HG03135 (cell line): ENCODE measurements around the gene GSTO1.

Experiments used
- ATAC-seq: cut with Tn5 transposase; IDR thresholded peaks from one replicate; pipeline ENCODE4 v1.9.1; 2021; ENCODE audit warnings: mild to moderate bottlenecking, moderate library complexity; ENCODE audit not compliant: unreplicated experiment

Gene GSTO1

DNA sequence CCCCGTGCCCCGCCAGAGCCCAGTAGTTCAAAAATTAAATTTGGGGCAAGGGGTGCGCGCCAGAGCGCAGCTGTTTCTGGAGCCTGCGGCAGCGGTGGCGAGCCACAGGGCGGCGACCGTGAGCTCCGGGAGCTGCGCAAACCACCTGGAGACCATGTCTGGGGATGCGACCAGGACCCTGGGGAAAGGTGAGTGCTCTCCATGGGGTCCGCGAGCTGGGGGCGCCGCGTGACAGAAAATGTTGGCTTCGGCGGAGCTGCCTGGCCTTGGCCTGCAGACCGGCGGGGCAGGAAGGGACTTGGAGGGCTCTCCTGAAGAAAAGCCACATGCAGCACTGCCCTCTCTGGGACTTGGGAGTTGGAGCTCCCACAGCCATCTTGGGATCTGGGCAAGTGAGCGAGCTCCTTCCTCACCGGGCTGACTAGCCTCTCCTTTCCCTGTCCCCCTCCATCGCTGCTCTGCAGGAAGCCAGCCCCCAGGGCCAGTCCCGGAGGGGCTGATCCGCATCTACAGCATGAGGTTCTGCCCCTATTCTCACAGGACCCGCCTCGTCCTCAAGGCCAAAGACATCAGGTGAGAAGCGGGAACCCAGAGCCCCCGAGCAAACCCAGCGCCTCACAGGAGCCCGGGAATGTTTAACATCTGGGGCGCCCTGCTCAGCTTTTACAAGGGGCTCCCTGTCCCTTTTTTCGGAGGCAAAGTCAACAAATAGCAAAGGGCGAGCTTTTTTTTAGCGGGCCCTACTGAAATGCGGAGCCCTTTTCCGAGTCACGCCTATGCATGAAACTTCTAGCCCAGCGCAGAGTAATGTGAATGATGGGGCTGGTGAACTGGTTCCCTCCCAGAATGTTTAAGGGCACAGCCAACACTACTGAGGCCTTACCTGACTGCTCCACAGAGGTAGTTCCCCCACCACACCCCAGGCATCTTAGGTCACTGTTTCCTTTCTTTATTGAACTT lies 20.4 kb downstream of the GSTO1 start:
- no peak for ATAC-seq

DNA sequence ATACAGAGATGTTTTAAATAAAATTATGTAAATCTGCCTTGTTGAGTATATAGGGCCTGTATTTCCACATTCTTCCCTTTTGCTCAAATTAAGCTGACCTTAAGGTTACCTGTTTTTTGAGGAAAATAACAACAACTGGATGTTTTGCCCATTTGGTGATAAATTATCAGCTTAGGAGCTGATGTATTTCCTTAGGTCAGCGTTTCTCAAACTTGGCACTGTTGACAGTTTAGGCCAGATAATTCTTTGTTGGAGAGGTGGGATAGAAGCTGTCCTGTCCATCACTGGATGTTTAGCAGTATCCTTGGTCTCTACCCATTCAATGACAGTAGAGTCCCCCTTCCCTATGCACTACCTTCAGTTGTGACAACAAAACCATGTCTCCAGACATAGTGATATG lies 21.5 kb downstream of the GSTO1 start:
- ATAC-seq, result no peak

DNA sequence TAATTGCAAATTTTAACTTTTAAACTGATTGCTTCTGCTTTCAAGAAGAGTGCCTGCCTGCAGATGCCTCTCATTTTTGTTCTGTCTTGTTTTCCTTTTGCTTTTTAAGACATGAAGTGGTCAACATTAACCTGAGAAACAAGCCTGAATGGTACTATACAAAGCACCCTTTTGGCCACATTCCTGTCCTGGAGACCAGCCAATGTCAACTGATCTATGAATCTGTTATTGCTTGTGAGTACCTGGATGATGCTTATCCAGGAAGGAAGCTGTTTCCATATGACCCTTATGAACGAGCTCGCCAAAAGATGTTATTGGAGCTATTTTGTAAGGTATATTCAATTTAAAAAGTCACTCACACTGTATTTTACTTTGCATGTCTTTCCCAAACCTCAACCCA lies 23.1 kb downstream of the GSTO1 start:
- ATAC-seq, result no peak

DNA sequence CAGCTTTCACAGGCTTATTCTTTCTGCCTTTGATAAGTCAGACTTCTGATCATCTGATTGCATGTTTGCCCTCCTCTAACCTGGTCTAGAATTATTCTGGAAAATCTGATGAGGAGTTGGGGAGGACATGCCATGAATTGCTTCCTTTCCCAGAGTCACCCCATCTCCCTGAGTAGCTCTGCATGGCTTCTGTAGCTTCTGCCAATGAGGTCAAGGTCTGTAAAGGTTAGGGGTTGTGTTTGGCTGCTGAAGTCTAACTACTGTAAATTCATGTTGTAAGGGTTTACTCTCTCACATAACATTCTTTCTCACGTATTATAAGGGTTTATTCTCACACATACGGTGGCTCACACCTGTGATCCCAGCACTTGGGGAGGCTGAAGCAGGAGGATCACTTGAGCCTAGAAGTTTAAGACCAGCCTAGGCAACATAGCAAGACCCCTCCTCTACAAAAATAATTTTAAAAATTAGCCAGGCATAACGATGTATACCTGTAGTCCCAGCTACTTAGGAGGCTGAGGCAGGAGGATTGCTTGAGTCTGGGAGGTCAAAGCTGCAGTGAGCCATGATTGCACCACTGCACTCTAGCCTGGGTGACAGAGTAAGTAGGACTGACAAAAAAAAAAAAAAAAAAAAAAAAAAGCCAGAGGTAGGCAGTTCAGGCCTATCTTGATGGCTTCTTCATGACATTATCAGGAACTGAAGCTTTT lies 25.0 kb downstream of the GSTO1 start:
- no peak for ATAC-seq

DNA sequence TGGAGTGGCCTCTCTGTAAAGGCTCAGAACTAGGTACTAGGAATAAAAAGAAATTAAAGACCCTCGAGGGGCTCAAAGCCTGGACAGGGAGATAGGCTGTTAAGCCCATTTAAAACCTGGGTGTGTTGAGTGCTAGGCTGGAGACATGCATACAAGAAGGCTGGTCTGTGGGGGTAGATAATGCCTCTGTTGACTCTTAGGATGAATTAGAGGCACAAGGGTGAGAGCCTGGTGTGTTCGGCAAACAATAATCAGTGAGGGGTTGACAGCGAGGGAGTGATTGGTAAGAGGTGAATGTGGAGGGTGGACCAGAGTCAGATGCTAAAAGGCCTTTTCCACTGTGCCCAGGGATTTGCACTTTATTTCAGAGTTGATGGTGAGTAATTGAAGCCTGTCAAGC lies 27.0 kb downstream of the GSTO1 start:
- no peak for ATAC-seq

DNA sequence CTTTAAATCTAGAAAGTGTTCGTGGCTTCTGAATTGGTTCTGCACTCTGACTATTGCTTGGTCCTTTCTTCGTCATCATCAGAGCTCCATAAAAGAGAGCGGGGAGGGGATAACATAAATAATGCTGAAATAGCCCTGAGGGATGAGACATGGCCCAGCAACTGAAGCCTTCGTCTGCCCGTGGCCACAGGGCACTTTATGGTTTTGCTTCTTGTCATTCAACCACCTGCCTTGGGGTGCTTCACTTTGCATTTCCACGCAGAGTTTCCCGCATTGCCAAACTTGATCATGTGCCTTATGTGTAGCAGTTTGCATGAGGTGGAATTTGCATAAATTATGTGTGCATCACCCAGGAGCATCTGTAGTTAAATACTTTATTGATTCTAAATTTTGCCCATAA lies 30.2 kb downstream of the GSTO1 start:
- ATAC-seq, result no peak

DNA sequence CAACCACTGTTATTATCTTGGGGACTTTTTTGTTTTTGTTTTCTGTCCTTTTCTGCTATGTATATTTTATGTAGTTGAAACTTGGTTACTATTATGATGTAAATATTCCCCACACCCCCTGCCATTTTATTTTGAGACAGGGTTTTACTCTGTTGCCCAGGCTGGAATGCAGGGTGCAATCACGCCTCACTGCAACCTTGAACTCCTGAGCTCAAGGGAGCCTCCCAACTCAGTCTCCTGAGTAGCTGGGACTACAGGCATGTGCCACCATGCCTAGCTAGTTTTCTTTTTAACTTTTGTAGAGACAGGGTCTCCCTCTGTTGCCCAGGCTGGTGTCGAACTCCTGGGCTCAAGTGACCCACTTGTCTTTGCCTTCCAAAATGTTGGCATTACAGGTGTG lies 32.2 kb downstream of the GSTO1 start:
- ATAC-seq, result no peak

DNA sequence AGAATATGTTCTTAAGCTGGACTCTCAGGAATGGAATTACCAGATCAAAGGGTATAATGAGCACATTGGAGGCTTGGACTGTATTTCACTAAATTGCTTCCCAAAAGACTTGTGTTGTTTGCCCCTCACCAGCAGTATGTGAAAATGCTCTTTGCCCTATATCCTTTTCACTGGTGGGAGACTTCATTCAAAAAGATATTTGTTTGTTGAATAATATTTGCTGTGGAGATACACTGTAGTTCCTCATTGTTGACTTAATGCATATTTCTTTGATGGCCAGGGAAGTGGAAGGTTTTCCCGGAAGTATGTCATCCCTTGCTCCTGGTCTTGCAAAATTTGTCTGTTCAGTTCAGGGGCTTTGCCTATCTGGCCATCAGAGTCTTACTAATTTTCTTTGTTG lies 33.7 kb downstream of the GSTO1 start:
- no peak for ATAC-seq

DNA sequence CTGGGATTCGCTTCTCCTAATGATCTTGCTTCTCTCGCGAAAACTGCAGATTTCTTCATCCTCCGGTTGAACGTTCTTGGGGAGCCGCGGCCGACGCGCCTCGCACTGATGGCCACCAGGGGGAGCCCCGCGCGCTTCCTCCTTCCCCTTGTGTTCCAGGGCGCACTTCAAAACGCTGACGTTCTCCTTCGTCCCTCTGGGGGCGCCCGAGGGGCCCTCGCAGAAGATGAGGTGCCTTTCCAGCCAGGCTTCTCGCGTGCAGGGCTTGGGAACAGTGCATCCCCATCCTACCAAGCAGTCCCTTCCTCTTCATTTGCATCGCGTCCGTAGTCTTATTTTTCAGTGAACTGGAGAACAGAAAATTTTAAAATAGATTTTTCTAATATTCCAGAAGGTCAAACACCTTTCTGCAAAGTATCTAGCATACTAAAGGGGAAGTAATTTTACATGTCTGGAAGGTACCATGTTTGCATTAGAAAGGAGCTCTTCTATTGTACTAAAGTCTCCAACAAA lies 36.8 kb downstream of the GSTO1 start:
- ATAC-seq, result peak; percentile 99

DNA sequence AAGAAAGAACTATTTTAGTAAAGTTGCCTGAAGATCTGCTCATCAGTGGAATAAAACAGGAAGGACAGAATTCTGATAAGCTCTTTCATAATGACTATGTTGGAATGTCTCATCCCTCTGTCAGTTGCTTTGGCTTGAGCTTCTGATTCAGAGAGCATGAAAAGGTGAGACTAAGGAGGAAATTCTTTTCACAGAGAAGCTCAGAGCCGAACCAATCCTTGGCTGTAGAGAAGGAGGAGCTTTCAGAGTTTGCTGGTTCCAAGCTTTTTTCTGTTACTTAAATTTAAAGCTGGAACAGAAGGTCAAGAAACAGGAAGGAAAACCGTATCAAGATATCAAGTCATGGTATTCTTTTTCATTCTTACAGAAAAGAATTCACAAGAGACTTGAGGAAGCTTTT lies 38.3 kb downstream of the GSTO1 start:
- no peak for ATAC-seq

DNA sequence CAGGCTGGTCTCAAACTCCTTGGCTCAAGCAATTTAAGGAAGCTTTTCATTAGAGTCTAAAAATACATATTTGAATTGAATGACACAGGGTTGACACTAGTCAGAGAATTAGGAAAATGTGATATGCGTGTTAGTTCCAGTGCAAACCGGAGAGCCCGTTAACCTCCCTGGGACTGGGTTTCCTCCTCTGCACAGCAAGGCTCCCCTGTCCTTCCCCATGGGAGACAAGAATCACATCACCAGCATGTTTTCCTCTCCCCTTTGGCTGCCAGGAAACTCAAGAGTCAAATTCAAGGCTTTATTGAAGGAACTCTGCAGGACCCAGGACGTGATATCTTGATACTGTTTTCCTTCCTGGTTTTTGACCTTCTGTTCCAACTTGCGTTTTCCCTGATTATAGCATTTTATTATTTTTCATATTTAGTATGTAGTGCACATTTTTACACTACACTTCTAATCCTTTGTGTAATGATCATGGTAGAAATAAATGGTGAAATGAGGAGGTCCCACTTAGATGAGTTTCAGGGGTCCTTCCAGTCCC lies 39.2 kb downstream of the GSTO1 start:
- no peak for ATAC-seq

DNA sequence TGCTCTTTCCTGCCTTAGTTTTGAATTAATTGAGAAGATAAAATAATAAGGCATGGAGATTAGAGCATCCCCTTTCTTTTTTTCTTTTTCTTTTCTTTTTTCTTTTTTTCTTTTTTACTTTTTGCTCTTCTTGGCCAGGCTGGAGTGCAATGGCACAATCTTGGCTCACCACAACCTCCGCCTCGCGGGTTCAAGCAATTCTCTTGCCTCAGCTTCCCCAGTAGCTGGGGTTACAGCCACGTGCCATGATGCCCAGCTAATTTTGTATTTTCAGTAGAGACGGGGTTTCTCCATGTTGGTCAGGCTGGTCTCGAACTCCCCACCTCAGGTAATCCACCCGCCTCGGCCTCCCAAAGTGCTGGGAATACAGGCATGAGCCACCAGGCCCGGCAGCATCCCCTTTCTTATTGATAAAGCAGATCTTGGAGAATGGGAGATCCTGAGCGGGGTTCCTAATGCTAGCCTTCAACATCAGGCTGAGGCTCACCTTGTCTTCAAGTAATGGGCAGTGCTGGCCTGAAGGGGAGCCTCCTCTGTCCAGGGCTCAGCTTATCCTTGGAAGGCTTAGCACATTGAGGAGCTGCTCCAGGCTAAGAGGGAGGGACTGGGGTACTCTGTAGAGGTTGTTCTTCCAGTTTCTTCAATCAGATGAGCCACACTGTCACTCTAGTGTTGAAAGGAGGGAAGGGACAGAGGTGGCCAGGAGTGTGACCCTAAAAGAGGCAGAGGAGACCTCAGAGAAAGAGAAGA lies 42.2 kb downstream of the GSTO1 start:
- ATAC-seq, result no peak

DNA sequence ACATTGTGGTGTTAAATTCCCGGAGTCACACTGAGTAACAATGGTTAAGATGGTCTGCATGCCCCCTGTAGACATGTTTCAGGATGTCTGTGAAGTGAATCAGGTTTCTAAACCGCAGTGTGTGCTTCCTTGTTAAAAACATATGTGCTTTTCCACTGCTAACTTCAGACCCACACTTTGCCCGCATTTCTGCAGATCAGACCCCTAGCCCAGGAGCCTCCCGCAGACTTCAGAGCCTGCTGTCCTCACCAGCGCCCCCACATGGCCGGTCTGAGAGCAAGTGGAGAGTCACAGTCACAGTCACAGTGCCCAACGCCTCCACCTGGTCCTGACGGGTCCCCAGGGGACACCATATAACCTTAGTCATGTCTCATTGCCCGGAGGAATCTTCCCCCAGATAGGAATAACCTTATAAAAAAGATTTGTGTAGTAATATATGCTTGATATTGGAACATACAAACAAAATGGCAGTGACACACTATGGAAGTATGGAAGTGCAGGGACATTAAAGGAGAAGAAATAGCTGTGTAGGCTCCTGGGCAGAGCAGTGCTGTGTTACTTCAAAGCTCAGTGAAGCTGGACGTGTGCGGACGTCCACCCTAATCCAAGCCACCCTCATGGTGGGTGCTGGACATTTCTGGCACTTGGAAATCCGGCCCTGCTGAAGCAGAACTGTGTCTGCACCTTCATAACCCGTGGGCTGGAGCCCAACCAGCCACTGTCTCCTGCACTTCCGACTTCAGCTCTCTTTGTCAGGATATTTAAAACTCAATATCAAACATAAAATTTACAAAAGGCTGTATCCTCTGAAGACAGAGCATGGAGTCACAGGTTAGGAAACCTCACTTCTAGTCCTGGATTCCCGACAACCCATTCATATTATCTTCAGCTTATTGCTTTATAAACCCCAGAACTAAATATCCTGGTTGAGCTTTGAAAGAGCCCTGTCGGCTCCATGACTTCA lies 43.3 kb downstream of the GSTO1 start:
- ATAC-seq, result no peak

DNA sequence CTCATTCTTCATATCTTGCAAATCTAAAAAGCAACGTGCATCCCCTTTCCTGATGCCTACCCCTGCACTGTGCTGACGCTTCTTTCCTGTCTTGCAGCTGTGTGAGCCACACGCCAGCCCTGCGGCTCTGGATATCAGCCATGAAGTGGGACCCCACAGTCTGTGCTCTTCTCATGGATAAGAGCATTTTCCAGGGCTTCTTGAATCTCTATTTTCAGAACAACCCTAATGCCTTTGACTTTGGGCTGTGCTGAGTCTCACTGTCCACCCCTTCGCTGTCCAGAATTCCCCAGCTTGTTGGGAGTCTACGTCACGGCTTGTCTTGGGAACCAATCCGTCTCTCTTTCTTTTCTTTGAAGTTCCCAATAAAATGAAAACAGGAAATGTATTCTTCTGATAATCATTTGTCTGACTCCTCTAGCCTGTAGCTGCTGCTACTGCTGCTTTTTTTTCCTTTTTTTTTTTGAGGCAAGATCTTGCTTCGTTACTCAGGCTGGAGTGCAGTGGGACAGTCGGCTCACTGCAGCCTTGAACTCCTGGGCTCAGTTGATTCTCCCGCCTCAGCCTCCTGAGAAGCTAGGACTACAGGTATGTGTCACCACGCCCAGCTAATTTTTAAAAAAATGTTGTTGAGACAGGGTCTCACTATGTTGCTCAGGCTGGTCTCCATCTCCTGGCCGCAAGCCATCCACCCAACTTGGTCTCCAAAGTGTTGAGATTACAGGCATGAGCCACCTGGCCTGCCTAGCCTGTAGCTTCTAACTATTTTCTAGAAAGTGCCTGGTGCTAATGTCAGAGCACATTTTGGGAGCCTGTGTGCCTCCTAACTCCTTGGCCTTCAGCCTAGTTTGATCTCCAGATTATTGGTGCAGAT lies 44.6 kb downstream of the GSTO1 start:
- ATAC-seq, result no peak

DNA sequence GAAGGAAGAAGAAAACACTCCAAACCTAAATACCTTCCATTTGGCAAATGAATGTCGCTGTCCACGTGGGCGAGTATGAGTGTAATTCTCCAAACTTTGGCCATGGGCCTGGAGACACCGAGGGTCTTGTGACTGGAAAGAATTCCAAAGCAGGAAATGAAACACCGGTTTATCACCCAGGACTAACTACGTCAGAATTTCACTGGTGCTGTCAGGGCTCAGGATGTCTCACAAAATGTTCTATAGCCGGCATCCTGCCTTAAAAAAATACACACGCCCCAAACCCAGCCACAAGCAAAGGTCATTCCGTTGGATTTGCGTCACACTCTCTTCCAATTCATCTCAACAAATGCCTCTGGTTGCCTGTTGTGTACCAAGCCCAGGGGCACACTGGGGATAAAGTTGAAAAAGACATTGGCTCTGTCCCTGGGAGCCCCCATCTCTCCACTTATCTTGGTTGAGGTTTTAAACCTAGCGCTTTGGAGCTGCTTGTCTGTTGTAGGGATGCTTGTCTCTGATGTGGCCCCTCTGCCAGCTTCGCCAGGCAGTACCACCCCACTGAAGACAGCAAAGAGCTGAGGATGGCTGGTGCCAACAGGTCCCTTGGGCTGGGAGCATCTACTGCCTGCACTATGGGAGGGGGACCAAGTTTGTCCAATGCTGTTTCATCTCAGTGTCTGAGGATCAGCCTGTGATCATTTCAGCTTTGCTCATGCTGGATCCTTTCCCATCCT lies 45.5 kb downstream of the GSTO1 start:
- no peak for ATAC-seq

DNA sequence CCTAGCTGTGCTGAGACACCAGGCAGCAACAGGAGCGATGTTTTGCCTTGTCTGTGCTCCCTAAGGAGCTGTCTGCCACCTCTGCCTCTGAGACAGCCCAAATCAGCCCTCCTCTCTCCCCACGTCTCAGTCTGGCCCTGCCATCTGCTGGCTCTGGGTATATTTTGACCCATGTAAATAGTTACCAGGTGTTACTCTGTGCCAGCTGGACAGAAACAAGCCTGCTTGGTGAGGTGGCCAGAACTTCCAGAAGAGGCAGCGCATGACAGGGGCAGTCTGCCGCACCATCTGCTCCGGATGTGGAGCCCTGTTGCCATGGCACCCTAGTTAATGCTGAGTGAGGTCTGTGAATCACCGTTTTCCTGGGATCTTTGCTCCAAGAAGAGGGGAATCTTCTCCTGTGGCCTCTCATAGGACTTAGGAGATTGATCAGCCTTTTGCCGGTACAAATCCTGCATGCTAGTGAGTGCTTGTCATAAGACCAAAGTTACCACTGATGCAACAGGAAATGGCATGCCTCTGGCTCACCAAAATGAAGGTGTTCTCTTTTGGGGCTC lies 46.1 kb downstream of the GSTO1 start:
- no peak for ATAC-seq

DNA sequence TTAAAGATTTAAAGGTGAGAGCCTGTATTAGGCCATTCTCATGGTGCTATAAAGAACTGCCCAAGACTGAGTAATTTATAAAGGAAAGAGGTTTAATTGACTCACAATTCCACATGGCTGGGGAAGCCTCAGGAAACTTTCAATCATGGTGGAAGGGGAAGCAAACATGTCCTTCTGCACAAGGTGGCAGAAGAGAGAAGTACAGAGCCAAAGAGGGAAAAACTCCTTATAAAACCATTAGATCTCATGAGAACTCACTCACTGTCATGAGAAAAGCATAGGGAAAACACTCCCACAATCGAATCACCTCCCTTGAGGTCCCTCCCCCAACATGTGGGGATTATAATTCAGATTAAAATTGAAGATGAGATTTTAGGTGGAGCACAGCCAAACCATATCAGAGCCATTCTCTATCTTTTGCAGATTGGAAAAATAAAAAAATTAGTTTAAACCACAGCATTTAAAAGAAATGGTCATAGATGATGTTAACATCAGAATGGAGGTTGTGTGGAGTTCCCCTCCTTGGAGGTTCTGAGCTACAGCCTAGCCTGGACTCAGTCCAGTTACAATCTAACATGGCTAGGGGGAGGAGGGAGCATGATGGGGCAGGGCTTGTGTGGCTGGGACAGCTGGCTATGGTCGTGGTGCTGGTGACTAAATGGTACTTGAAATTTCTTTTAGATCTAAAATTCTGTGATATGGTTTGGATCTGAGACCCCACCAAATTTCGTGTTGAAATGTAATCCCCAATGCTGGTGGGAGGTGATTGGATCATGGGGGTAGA lies 47.4 kb downstream of the GSTO1 start:
- ATAC-seq, result no peak
